ENCODE measurements around the gene MRGPRF. TPM values are rescaled to one million over a fixed set of nuclear protein-coding genes. Genes with fewer than 3 reads are reported as not detected.

MRGPRF gene
- total RNA-seq, 1 experiment from 2014 or later: 0.76 TPM

DNA sequence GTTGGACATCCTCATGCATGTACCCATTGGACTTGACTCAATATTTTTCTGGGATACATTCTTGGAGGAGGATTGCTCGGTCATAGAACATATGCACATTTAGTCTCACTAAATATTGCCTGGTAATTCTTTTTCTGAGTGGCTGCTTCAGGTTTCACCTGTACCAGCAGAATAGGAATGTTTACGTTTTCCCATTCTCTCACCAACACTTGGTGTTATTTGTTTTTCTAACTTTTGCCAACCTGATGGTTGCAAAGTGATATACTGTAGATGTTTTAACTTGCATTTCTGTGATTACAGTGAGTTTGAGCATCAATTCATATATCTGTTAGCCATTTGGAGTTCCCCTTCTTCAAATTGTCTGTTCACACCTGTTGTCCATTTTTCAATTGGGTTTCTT, 30.9 kb downstream of the MRGPRF start:
- no peaks in the 10 kb centered on the region for H3K36me3 ChIP-seq (ENCODE audit: control insufficient read depth in 1 of 2, insufficient read depth in 2 of 2, low read length in 2 of 2)
- H3K27me3 ChIP-seq (ENCODE audit: insufficient read depth, low read length): no peaks in the 10 kb centered on the region
- peaks cover 0 to 3% of the 10 kb centered on the region in 2 experiments; a peak in 1 of 4 replicates for H3K9me3 ChIP-seq (ENCODE audit: control insufficient read depth in 1 of 2, insufficient read depth in 1 of 2, low read depth in 1 of 2, low read length in 2 of 2)
- TF ChIP-seq FOSL1 (IDR thresholded peaks at IDR 0.05; ENCODE audit: low read depth) (no peak), SRF (IDR thresholded peaks at IDR 0.05; ENCODE audit: low read depth) (no peak), EZH2phosphoT487 (IDR thresholded peaks at IDR 0.05; ENCODE audit: borderline replicate concordance) (no peak), TCF7L2 (IDR thresholded peaks at IDR 0.05; ENCODE audit: borderline replicate concordance, extremely low read depth, insufficient read depth, insufficient read length) (no peak), JUND (IDR thresholded peaks at IDR 0.05) (no peak), ELF1 (IDR thresholded peaks at IDR 0.05; ENCODE audit: borderline replicate concordance, low read depth) (no peak), EGR1 (IDR thresholded peaks at IDR 0.05; ENCODE audit: low read depth) (no peak), CEBPB (IDR thresholded peaks at IDR 0.05; ENCODE audit: low read depth) (no peak), SIN3A (IDR thresholded peaks at IDR 0.05; ENCODE audit: low read depth) (no peak)
- TF ChIP-seq, protein P1, sequence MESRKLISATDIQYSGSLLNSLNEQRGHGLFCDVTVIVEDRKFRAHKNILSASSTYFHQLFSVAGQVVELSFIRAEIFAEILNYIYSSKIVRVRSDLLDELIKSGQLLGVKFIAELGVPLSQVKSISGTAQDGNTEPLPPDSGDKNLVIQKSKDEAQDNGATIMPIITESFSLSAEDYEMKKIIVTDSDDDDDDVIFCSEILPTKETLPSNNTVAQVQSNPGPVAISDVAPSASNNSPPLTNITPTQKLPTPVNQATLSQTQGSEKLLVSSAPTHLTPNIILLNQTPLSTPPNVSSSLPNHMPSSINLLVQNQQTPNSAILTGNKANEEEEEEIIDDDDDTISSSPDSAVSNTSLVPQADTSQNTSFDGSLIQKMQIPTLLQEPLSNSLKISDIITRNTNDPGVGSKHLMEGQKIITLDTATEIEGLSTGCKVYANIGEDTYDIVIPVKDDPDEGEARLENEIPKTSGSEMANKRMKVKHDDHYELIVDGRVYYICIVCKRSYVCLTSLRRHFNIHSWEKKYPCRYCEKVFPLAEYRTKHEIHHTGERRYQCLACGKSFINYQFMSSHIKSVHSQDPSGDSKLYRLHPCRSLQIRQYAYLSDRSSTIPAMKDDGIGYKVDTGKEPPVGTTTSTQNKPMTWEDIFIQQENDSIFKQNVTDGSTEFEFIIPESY (IDR thresholded peaks at IDR 0.05; ENCODE audit: extremely low read depth, insufficient replicate concordance, low read length): no peak
- TF ChIP-seq, protein P2, sequence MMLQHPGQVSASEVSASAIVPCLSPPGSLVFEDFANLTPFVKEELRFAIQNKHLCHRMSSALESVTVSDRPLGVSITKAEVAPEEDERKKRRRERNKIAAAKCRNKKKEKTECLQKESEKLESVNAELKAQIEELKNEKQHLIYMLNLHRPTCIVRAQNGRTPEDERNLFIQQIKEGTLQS (IDR thresholded peaks at IDR 0.05): no peak
- DNase-seq (ENCODE audit: low read depth, low spot score) (no peak), ATAC-seq (no peak)
- no peak overlapping the region for H2AFZ ChIP-seq (ENCODE audit: low read depth, low read length, poor library complexity, severe bottlenecking)
- no peak overlapping the region for H3K4me2 ChIP-seq (ENCODE audit: low read length)
- CTCF ChIA-PET: no interaction called here
- H3K4me1 ChIP-seq (ENCODE audit: control insufficient read depth in 1 of 2, insufficient read depth in 2 of 2, low read length in 2 of 2): no peaks in the 10 kb centered on the region
- no peaks in the 10 kb centered on the region for H3K9me2 ChIP-seq (ENCODE audit: insufficient read depth)
- intact Hi-C loops (cut with micrococcal nuclease): no loop called here
- H3K9ac ChIP-seq (ENCODE audit: low read length): no peak overlapping the region
- POLR2A ChIA-PET: no interaction called here
- H3K79me2 ChIP-seq (ENCODE audit: insufficient read depth, low read length): no peaks in the 10 kb centered on the region
- no TSS peak for BruUV-seq (replicated peaks)
- no peaks in the 10 kb centered on the region for H4K20me1 ChIP-seq (ENCODE audit: insufficient read depth)
- no peak overlapping the region for H3K27ac ChIP-seq (ENCODE audit: low read depth, low read length)
- no peak overlapping the region for H3K4me3 ChIP-seq (replicated peaks in 1 of 2; ENCODE audit: low read depth in 1 of 2, low read length in 2 of 2)
- RAD21 ChIA-PET (ENCODE audit: low non-redundant PET in 1 of 2, low total read pairs in 2 of 2, uncharacterized antibody in 2 of 2, unreplicated experiment in 2 of 2): no interaction called here
